PC-9 (cell line): ENCODE measurements around the gene NEDD8. TPM values are rescaled to one million over a fixed set of nuclear protein-coding genes. Genes with fewer than 3 reads are reported as not detected.

ENCODE experiments used
- BruUV-seq: library from RNA; stranded (reverse); fragments of 400-500 nt; replicated peaks from 2 replicates; lab custom pipeline; 2021; lab: Mats Ljungman, UMichigan
- CTCF ChIA-PET: fragments of 300-600 bp; sonication (Branson Sonifier 250); formaldehyde crosslinking; loops from one replicate; lab custom pipeline; 2022; ENCODE audit warnings: antibody characterized with exemption; lab: Charles Lee
- POLR2A ChIA-PET: fragments of 300-600 bp; sonication (Branson Sonifier 250); formaldehyde crosslinking; loops from one replicate; lab custom pipeline; 2022; ENCODE audit warnings: antibody characterized with exemption; ENCODE audit not compliant: unreplicated experiment; lab: Charles Lee
- DNase-seq, 2 experiments: peaks; one replicate each; pipeline versions ENCODE4 v3.0.0 to v3.0.0-alpha.2; 2015 to 2022; ENCODE audit warnings: mixed read lengths in 1 of 2
- H2AFZ ChIP-seq: fragments of 200-600 bp; sonication (generic); 2 replicates; pipeline ENCODE4 v1.8.1; 2017; ENCODE audit warnings: antibody characterized with exemption
- H3F3A ChIP-seq: fragments of 200-600 bp; sonication (generic); 2 replicates; pipeline ENCODE4 v1.8.1; 2017; ENCODE audit warnings: antibody characterized with exemption, mild to moderate bottlenecking, low read depth; ENCODE audit not compliant: insufficient read depth
- H3K27ac ChIP-seq: fragments of 200-600 bp; sonication (generic); 2 replicates; pipeline ENCODE4 v1.6.1; 2016; ENCODE audit warnings: mixed run types
- H3K27me3 ChIP-seq: fragments of 200-600 bp; sonication (generic); 2 replicates; pipeline ENCODE4 v1.6.1; 2016; ENCODE audit warnings: low read depth, mixed run types; ENCODE audit not compliant: insufficient read depth
- H3K36me3 ChIP-seq: fragments of 200-600 bp; sonication (generic); 2 replicates; pipeline ENCODE4 v1.6.1; 2016; ENCODE audit warnings: low read depth, mixed run types
- H3K4me1 ChIP-seq: fragments of 200-600 bp; sonication (generic); replicated peaks from 2 replicates; pipeline ENCODE4 v1.6.1; 2016; ENCODE audit warnings: mixed run types; ENCODE audit not compliant: insufficient read depth
- H3K4me2 ChIP-seq: fragments of 200-600 bp; sonication (generic); 2 replicates; pipeline ENCODE4 v1.6.1; 2017; ENCODE audit warnings: mixed run types
- H3K4me3 ChIP-seq: fragments of 200-600 bp; sonication (generic); 2 replicates; pipeline ENCODE4 v1.6.1; 2016; ENCODE audit warnings: mixed run types
- H3K79me2 ChIP-seq: fragments of 200-600 bp; sonication (generic); 2 replicates; pipeline ENCODE4 v1.6.1; 2017; ENCODE audit warnings: low read depth, mixed run types
- H3K9me2 ChIP-seq: fragments of 200-600 bp; sonication (generic); 2 replicates; pipeline ENCODE4 v1.8.1; 2017; ENCODE audit warnings: mild to moderate bottlenecking; ENCODE audit not compliant: insufficient read depth
- H3K9me3 ChIP-seq: fragments of 200-600 bp; sonication (generic); 2 replicates; pipeline ENCODE4 v1.8.1; 2016; ENCODE audit warnings: low read depth; ENCODE audit not compliant: insufficient read depth
- H4K20me1 ChIP-seq: fragments of 200-600 bp; sonication (generic); 2 replicates; pipeline ENCODE4 v1.8.1; 2017; ENCODE audit not compliant: insufficient read depth
- EZH2 ChIP-seq: fragments of 200-600 bp; sonication (generic); IDR thresholded peaks from 2 replicates; pipeline ENCODE4 v1.8.0; 2017; ENCODE audit warnings: antibody characterized with exemption, low read depth
- intact Hi-C: fragments of 100-400 bp; cut with micrococcal nuclease; formaldehyde crosslinking; loops from one replicate; pipeline ENCODE4 v1.10.0; 2022; ENCODE audit not compliant: unreplicated experiment
- total RNA-seq: library from RNA; stranded (reverse); gene quantifications from 2 replicates; pipeline ENCODE4 v1.2.3, GENCODE V29; 2021
- TF ChIP-seq, protein P1 (sequence below): fragments of 200-600 bp; sonication (generic); conservative IDR thresholded peaks from 2 replicates; pipeline ENCODE4 v1.6.1; 2017; ENCODE audit warnings: mixed run types, antibody characterized with exemption, mild to moderate bottlenecking, moderate library complexity

The NEDD8 gene
- total RNA-seq, 1 experiment from 2014 or later: 179 TPM

DNA sequence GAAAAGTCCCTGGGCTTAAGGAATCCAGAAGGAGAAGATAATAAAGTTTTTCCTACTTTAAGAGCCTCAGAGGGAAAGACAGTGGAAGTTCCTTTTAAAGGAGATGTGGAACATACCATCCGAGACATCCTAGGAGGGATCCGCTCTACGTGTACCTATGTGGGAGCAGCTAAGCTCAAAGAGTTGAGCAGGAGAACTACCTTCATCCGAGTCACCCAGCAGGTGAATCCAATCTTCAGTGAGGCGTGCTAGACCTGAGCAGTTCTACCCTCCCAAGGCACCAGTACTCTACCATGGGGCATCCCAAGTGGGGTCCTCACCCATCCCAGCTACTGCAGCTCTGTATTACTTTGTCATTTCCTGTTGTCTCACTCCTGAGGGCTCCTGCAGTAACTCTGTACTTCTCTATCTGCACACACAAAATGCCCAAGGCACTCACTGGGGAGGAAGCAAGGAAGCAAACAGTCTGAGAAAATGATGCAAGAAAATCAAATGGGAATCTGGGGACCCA is 6.4 kb upstream of the NEDD8 start:
- Histone ChIP-seq H3K79me2 (peaks cover 17% of the 10 kb centered on the region), H2AFZ (no peak overlapping the region), H3K27me3 (no peaks in the 10 kb centered on the region), H3F3A (peaks cover 18% of the 10 kb centered on the region; the same call in 1 of the 2 replicates), H3K9me2 (no peaks in the 10 kb centered on the region), H3K4me1 (peaks cover 10% of the 10 kb centered on the region), H3K36me3 (no peaks in the 10 kb centered on the region), H3K9me3 (no peaks in the 10 kb centered on the region), H4K20me1 (no peaks in the 10 kb centered on the region), H3K27ac (no peak overlapping the region), H3K4me2 (no peak overlapping the region), H3K4me3 (no peak overlapping the region)
- BruUV-seq: no TSS peak
- ChIA-PET CTCF (no interaction called here), POLR2A (no interaction called here)
- TF ChIP-seq, protein P1, sequence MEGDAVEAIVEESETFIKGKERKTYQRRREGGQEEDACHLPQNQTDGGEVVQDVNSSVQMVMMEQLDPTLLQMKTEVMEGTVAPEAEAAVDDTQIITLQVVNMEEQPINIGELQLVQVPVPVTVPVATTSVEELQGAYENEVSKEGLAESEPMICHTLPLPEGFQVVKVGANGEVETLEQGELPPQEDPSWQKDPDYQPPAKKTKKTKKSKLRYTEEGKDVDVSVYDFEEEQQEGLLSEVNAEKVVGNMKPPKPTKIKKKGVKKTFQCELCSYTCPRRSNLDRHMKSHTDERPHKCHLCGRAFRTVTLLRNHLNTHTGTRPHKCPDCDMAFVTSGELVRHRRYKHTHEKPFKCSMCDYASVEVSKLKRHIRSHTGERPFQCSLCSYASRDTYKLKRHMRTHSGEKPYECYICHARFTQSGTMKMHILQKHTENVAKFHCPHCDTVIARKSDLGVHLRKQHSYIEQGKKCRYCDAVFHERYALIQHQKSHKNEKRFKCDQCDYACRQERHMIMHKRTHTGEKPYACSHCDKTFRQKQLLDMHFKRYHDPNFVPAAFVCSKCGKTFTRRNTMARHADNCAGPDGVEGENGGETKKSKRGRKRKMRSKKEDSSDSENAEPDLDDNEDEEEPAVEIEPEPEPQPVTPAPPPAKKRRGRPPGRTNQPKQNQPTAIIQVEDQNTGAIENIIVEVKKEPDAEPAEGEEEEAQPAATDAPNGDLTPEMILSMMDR: no peak
- TF ChIP-seq EZH2: no peak
- intact Hi-C loops: no loop called here
- no peak for DNase-seq

DNA sequence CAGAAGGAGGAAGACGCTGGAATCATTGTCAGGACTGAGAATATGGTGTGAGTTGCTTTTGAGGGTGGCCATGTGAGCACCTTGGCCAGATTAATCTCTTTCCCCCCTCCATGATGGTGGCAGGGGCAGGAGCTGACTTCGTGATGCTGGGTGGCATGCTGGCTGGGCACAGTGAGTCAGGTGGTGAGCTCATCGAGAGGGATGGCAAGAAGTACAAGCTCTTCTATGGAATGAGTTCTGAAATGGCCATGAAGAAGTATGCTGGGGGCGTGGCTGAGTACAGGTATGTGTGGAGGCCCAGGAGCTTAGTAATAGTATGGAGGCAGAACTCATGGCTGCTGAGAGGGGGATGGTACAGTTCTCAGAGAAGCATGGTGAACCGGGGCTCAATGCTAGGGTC is 6.0 kb upstream of the NEDD8 start:
- H3K27ac ChIP-seq: no peak overlapping the region
- CTCF ChIA-PET: no interaction called here

GRCh38 chr14:24237463-24237955 is 5.3 kb upstream of the NEDD8 start:
- H3K9me3 ChIP-seq: no peaks in the 10 kb centered on the region
- TF ChIP-seq EZH2: no peak
- TF ChIP-seq, protein P1: no peak
- CTCF ChIA-PET: no interaction called here
- intact Hi-C loops: no loop called here
- H3K9me2 ChIP-seq: no peaks in the 10 kb centered on the region
- H4K20me1 ChIP-seq: no peaks in the 10 kb centered on the region
- no peak overlapping the region for H3K4me2 ChIP-seq
- H3K79me2 ChIP-seq: peaks cover 24% of the 10 kb centered on the region
- H3K4me3 ChIP-seq: no peak overlapping the region
- H3K36me3 ChIP-seq: no peaks in the 10 kb centered on the region
- peaks cover 8% of the 10 kb centered on the region; the same call in 1 of the 2 replicates for H3F3A ChIP-seq
- DNase-seq: no peak
- no peaks in the 10 kb centered on the region for H3K27me3 ChIP-seq
- no peak overlapping the region for H2AFZ ChIP-seq
- POLR2A ChIA-PET: no interaction called here
- BruUV-seq: no TSS peak
- H3K27ac ChIP-seq: no peak overlapping the region
- peaks cover 12% of the 10 kb centered on the region for H3K4me1 ChIP-seq

More for the DNA sequence above, 6.0 kb upstream of the NEDD8 start:
- no peak for DNase-seq
- Histone ChIP-seq H3F3A (peaks cover 13% of the 10 kb centered on the region; the same call in 1 of the 2 replicates), H3K79me2 (peaks cover 21% of the 10 kb centered on the region), H4K20me1 (no peaks in the 10 kb centered on the region), H3K4me2 (no peak overlapping the region), H3K36me3 (no peaks in the 10 kb centered on the region), H3K4me1 (peaks cover 12% of the 10 kb centered on the region), H3K9me3 (no peaks in the 10 kb centered on the region), H2AFZ (no peak overlapping the region), H3K4me3 (no peak overlapping the region), H3K9me2 (no peaks in the 10 kb centered on the region), H3K27me3 (no peaks in the 10 kb centered on the region)
- POLR2A ChIA-PET: no interaction called here
- intact Hi-C loops: no loop called here
- BruUV-seq: no TSS peak
- TF ChIP-seq, protein P1: no peak
- no peak for TF ChIP-seq EZH2
